ENCODE data around the gene BLID. TPM values are rescaled to one million over a fixed set of nuclear protein-coding genes. Genes with fewer than 3 reads are reported as not detected.

The BLID gene
- total and polyA plus RNA-seq, 2 of the 8 experiments (the other 6 are each of a cell fraction or from before 2014, with no cell fraction given) = not detected

- no peaks in the 10 kb centered on the region for H3K23me2 ChIP-seq (ENCODE audit: low read depth, low read length)
- no peak overlapping the region for H3K14ac ChIP-seq (ENCODE audit: insufficient read length)
- H3K56ac ChIP-seq (replicated peaks; ENCODE audit: insufficient read length, low read depth, low read length) = no peak overlapping the region
- H4K8ac ChIP-seq (ENCODE audit: extremely low read depth, insufficient read depth, low read length) = no peak overlapping the region
- H3K18ac ChIP-seq (ENCODE audit: extremely low read depth, low read length) = no peak overlapping the region
- no peak overlapping the region for H4K91ac ChIP-seq (replicated peaks; ENCODE audit: insufficient read length, low read length)
- H2BK120ac ChIP-seq (replicated peaks; ENCODE audit: low read depth, low read length) = no peak overlapping the region
- H3K9ac ChIP-seq (replicated peaks in 1 of 4; ENCODE audit: extremely low read depth in 1 of 4, low read depth in 3 of 4, low read length in 3 of 4) = no peak overlapping the region
- H2AFZ ChIP-seq (ENCODE audit: low read length) = no peak overlapping the region
- no peak overlapping the region for H4K5ac ChIP-seq (ENCODE audit: insufficient read length, low read depth, low read length)
- no peak for DNase-seq (ENCODE audit: low read depth in 1 of 2, low spot score in 2 of 2)
- H3K23ac ChIP-seq (ENCODE audit: insufficient read length) = no peak overlapping the region
- no peaks in the 10 kb centered on the region for H3K4me1 ChIP-seq (replicated peaks in 1 of 4; ENCODE audit: control insufficient read depth in 3 of 4, insufficient read depth in 4 of 4, low read length in 3 of 4)
- H2BK20ac ChIP-seq (ENCODE audit: low read length) = no peak overlapping the region
- no peak overlapping the region for H3K4ac ChIP-seq (replicated peaks; ENCODE audit: insufficient read length, low read depth, low read length)
- TF ChIP-seq ATF3 (IDR thresholded peaks at IDR 0.05; ENCODE audit: insufficient read depth, low read depth, low read length) = no peak
- no peak for TF ChIP-seq KDM1A (IDR thresholded peaks at IDR 0.05; ENCODE audit: borderline replicate concordance, low read length)
- CTCF ChIA-PET (ENCODE audit: partially characterized antibody) = interaction anchor here (1.2 to 2.0 kb wide), 3 partner anchors 12 to 114 kb away, joined by 3 to 11 read pairs (median 3); no protein-coding TSS in a partner anchor
- no peaks in the 10 kb centered on the region for H3K27me3 ChIP-seq (replicated peaks in 1 of 4; ENCODE audit: control insufficient read depth in 3 of 4, extremely low read depth in 1 of 4, insufficient read depth in 3 of 4, low read length in 3 of 4)
- H3K4me2 ChIP-seq (ENCODE audit: insufficient read depth in 1 of 2, low read depth in 2 of 2, low read length in 2 of 2) = no peak overlapping the region
- no peak overlapping the region for H2BK12ac ChIP-seq (ENCODE audit: low read depth, low read length)
- H3K4me3 ChIP-seq (ENCODE audit: extremely low read depth in 1 of 4, insufficient read depth in 2 of 4, low read depth in 3 of 4, low read length in 4 of 4) = no peak overlapping the region
- H3K79me2 ChIP-seq (ENCODE audit: control insufficient read depth in 1 of 2, insufficient read depth in 2 of 2, low read length in 2 of 2) = no peaks in the 10 kb centered on the region
- no peak overlapping the region for H2BK15ac ChIP-seq (ENCODE audit: low read length)
- no peak for FAIRE-seq
- H3K36me3 ChIP-seq (ENCODE audit: control insufficient read depth in 2 of 4, insufficient read depth in 4 of 4, low read length in 3 of 4) = no peaks in the 10 kb centered on the region
- H4K20me1 ChIP-seq (replicated peaks in 1 of 2; ENCODE audit: control insufficient read depth in 1 of 2, insufficient read depth in 2 of 2, low read length in 2 of 2) = no peaks in the 10 kb centered on the region
- no peaks in the 10 kb centered on the region for H3K79me1 ChIP-seq (ENCODE audit: low read depth, low read length)
- H2BK5ac ChIP-seq (ENCODE audit: low read depth, low read length) = no peak overlapping the region
- no peak overlapping the region for H3K27ac ChIP-seq (ENCODE audit: low read depth, low read length)
- POLR2A ChIA-PET (ENCODE audit: partially characterized antibody) = no interaction called here
- no peaks in the 10 kb centered on the region for H3K9me3 ChIP-seq (ENCODE audit: insufficient read depth in 2 of 2, low read depth in 1 of 2, low read length in 1 of 2)
- 82% methylated on average over 1 of the region's 1 CpG; no CpG with 5 or more reads in 1 of the 2 experiments for WGBS, 2 experiments (ENCODE audit: extremely low coverage in 1 of 2, insufficient coverage in 1 of 2, insufficient read length in 1 of 2, insufficient replicate concordance in 2 of 2, low coverage in 1 of 2, low lambda C conversion rate in 2 of 2, missing lambda C conversion rate in 1 of 2)
- H2AK5ac ChIP-seq (ENCODE audit: low read depth, low read length) = no peak overlapping the region
These were observed 26.9 kb downstream of the BLID start for GRCh38 chr11:122089111-122089510.
